ENCODE measurements around the gene KMT2E.

DNA sequence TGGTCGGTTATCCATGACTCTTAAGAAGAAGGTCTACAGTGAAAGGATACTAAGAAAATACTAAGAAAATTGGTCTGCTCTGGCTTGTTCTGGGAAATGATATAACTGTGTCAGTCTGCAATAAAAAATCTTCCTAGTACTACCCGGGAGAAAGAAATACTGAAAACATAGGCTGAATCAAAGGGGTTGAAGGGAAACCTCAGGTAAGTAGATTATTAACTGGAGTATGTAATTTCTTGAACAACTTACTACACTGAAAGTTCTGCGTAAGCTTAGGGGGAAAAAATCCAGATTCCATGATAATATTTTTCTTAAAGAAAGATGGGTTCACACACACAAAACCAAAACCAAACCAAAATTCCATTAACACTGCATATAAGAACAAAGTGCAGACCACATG is 143.3 kb downstream of the KMT2E start:
- TF ChIP-seq, protein P1, sequence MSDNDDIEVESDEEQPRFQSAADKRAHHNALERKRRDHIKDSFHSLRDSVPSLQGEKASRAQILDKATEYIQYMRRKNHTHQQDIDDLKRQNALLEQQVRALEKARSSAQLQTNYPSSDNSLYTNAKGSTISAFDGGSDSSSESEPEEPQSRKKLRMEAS (IDR thresholded peaks at IDR 0.05; ENCODE audit: insufficient read depth, insufficient read length), result no peak
- TF ChIP-seq, protein P2, sequence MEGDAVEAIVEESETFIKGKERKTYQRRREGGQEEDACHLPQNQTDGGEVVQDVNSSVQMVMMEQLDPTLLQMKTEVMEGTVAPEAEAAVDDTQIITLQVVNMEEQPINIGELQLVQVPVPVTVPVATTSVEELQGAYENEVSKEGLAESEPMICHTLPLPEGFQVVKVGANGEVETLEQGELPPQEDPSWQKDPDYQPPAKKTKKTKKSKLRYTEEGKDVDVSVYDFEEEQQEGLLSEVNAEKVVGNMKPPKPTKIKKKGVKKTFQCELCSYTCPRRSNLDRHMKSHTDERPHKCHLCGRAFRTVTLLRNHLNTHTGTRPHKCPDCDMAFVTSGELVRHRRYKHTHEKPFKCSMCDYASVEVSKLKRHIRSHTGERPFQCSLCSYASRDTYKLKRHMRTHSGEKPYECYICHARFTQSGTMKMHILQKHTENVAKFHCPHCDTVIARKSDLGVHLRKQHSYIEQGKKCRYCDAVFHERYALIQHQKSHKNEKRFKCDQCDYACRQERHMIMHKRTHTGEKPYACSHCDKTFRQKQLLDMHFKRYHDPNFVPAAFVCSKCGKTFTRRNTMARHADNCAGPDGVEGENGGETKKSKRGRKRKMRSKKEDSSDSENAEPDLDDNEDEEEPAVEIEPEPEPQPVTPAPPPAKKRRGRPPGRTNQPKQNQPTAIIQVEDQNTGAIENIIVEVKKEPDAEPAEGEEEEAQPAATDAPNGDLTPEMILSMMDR (IDR thresholded peaks at IDR 0.05; ENCODE audit: extremely low read depth in 1 of 2, insufficient read depth in 1 of 2, low read depth in 1 of 2, low read length in 2 of 2), result no peak
- no peak for TF ChIP-seq POLR2AphosphoS5 (IDR thresholded peaks at IDR 0.05; ENCODE audit: insufficient read depth, low read depth, low read length)
- no peak for TF ChIP-seq MYC (IDR thresholded peaks at IDR 0.05; ENCODE audit: low read depth, low read length)
- no peak for TF ChIP-seq POLR2A (IDR thresholded peaks at IDR 0.05; ENCODE audit: low read depth, low read length)
- no peak for TF ChIP-seq EZH2 (IDR thresholded peaks at IDR 0.05; ENCODE audit: borderline replicate concordance, low read depth, low read length, severe bottlenecking)
- no peak for TF ChIP-seq JUN (IDR thresholded peaks at IDR 0.05; ENCODE audit: borderline replicate concordance, insufficient read depth, insufficient read length, low read depth)
- no peak for TF ChIP-seq FOS (IDR thresholded peaks at IDR 0.05; ENCODE audit: borderline replicate concordance, insufficient read depth, low read length)
- TF ChIP-seq GATA2 (IDR thresholded peaks at IDR 0.05; ENCODE audit: insufficient read depth, insufficient read length, low read depth, low read length), result no peak

Measured in endothelial cell of umbilical vein (primary cell).